Effector memory CD4-positive, alpha-beta T cell (primary cell): Measurements from ENCODE around the gene NDUFC2.
"Not testable (repeated sequence)": the region's sequence is repeated elsewhere in the genome, so short reads cannot be mapped to it uniquely, and the experiment has no call there.

Experiments
- DNase-seq, 3 donors: peaks; one replicate each; pipeline ENCODE4 v3.0.0-alpha.2; 2020
- H3K27ac ChIP-seq: 2 replicates; pipeline ENCODE4 v1.7.0; 2013; ENCODE audit warnings: mild to moderate bottlenecking, low read length, moderate library complexity; ENCODE audit not compliant: insufficient read depth, poor library complexity, severe bottlenecking
- H3K27me3 ChIP-seq: replicated peaks from 2 replicates; pipeline ENCODE4 v1.7.0; 2013; ENCODE audit warnings: mild to moderate bottlenecking, low read length; ENCODE audit not compliant: insufficient read depth, control insufficient read depth, poor library complexity, severe bottlenecking
- H3K36me3 ChIP-seq: 2 replicates; pipeline ENCODE4 v1.7.0; 2013; ENCODE audit warnings: mild to moderate bottlenecking, low read length, moderate library complexity; ENCODE audit not compliant: control insufficient read depth, insufficient read depth
- H3K4me1 ChIP-seq: 2 replicates; pipeline ENCODE4 v1.7.0; 2013; ENCODE audit warnings: low read length, mild to moderate bottlenecking; ENCODE audit not compliant: control insufficient read depth, insufficient read depth, poor library complexity, severe bottlenecking
- H3K4me3 ChIP-seq: 2 replicates; pipeline ENCODE4 v1.7.0; 2013; ENCODE audit warnings: low read length, low read depth, mild to moderate bottlenecking; ENCODE audit not compliant: insufficient read depth, poor library complexity, severe bottlenecking
- H3K9me3 ChIP-seq: 2 replicates; pipeline ENCODE4 v1.7.0; 2013; ENCODE audit warnings: mild to moderate bottlenecking, low read length, moderate library complexity; ENCODE audit not compliant: control insufficient read depth

Gene NDUFC2

DNA sequence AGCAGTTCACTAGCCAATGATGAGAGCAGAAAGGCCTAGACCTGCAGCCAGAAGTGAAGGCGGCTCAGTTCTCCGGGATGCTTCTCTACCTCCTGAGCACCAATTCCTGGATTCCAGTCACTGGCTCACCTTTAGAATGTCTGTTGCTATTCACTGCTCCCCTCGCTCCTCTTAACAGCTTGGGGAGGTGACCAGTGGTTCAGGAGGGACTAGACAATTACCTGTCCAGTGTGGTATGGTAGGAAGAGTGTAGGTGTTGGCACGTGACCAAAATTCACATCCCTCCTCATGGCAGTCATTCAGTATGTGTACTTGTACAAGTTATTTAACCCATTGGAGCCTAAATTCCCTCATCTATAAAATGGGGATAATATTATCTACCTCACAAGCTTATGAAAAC lies 12.0 kb downstream of the NDUFC2 start:
- Histone ChIP-seq H3K27me3 (no peaks in the 10 kb centered on the region), H3K9me3 (no peaks in the 10 kb centered on the region), H3K4me1 (no peaks in the 10 kb centered on the region), H3K36me3 (peaks cover 29% of the 10 kb centered on the region), H3K27ac (no peak overlapping the region), H3K4me3 (no peak overlapping the region)
- DNase-seq = no peak

GRCh38 chr11:78066471-78066870 lies 13.2 kb downstream of the NDUFC2 start:
- H3K27ac ChIP-seq = no peak overlapping the region
- H3K36me3 ChIP-seq = peaks cover 25% of the 10 kb centered on the region
- H3K9me3 ChIP-seq = no peaks in the 10 kb centered on the region
- no peak overlapping the region for H3K4me3 ChIP-seq
- no peaks in the 10 kb centered on the region for H3K4me1 ChIP-seq
- H3K27me3 ChIP-seq = no peaks in the 10 kb centered on the region
- no peak for DNase-seq

GRCh38 chr11:78065203-78065602 lies 14.5 kb downstream of the NDUFC2 start:
- H3K27ac ChIP-seq = no peak overlapping the region
- H3K27me3 ChIP-seq = no peaks in the 10 kb centered on the region
- no peak overlapping the region for H3K4me3 ChIP-seq
- H3K9me3 ChIP-seq = no peaks in the 10 kb centered on the region
- no peak for DNase-seq
- H3K36me3 ChIP-seq = peaks cover 16% of the 10 kb centered on the region
- H3K4me1 ChIP-seq = no peaks in the 10 kb centered on the region

- no peak for DNase-seq
- no peaks in the 10 kb centered on the region for H3K9me3 ChIP-seq
- H3K27ac ChIP-seq = no peak within 1 kb of the TSS
- peaks cover 3% of the 10 kb centered on the region for H3K36me3 ChIP-seq
- H3K27me3 ChIP-seq = no peaks in the 10 kb centered on the region
- H3K4me3 ChIP-seq = no peak within 1 kb of the TSS
- no peaks in the 10 kb centered on the region for H3K4me1 ChIP-seq
These were observed 16.1 kb downstream of the NDUFC2 start, which contains the start of gene THRSP for GRCh38 chr11:78063440-78064181. Gene THRSP (plus strand): TSS chr11:78063861. CDS start chr11:78063882, 21 bp downstream.

GRCh38 chr11:78062671-78063070 lies 17.0 kb downstream of the NDUFC2 start:
- no peaks in the 10 kb centered on the region for H3K27me3 ChIP-seq
- DNase-seq = no peak
- H3K4me3 ChIP-seq = no peak overlapping the region

GRCh38 chr11:78061921-78062311 lies 17.7 kb downstream of the NDUFC2 start:
- Histone ChIP-seq H3K9me3 (no peaks in the 10 kb centered on the region), H3K4me1 (no peaks in the 10 kb centered on the region), H3K4me3 (no peak overlapping the region), H3K36me3 (no peaks in the 10 kb centered on the region), H3K27me3 (no peaks in the 10 kb centered on the region), H3K27ac (no peak overlapping the region)
- no peak for DNase-seq

More at GRCh38 chr11:78062671-78063070, 17.0 kb downstream of the NDUFC2 start:
- Histone ChIP-seq H3K9me3 (no peaks in the 10 kb centered on the region), H3K4me1 (no peaks in the 10 kb centered on the region), H3K36me3 (no peaks in the 10 kb centered on the region), H3K27ac (no peak overlapping the region)

- no peaks in the 10 kb centered on the region for H3K9me3 ChIP-seq
- H3K27ac ChIP-seq = no peak overlapping the region
- no peak overlapping the region for H3K4me3 ChIP-seq
- no peak for DNase-seq
- no peaks in the 10 kb centered on the region for H3K27me3 ChIP-seq
- no peaks in the 10 kb centered on the region for H3K36me3 ChIP-seq
- H3K4me1 ChIP-seq = no peaks in the 10 kb centered on the region
These were observed 18.4 kb downstream of the NDUFC2 start for GRCh38 chr11:78061088-78061920.

- no peak overlapping the region for H3K27ac ChIP-seq
- H3K4me3 ChIP-seq = no peak overlapping the region
- no peaks in the 10 kb centered on the region for H3K27me3 ChIP-seq
- no peaks in the 10 kb centered on the region for H3K4me1 ChIP-seq
- DNase-seq = no peak
- no peaks in the 10 kb centered on the region for H3K9me3 ChIP-seq
- H3K36me3 ChIP-seq = no peaks in the 10 kb centered on the region
These were observed 19.1 kb downstream of the NDUFC2 start for GRCh38 chr11:78060533-78060932.

- not testable (repeated sequence) for DNase-seq, H3K4me1 ChIP-seq, H3K36me3 ChIP-seq, H3K9me3 ChIP-seq, H3K27ac ChIP-seq, H3K4me3 ChIP-seq, H3K27me3 ChIP-seq
These were observed 19.8 kb downstream of the NDUFC2 start for GRCh38 chr11:78059749-78060328.
